Measurements from ENCODE around the gene SMIM20. TPM values are rescaled to one million over a fixed set of nuclear protein-coding genes. Genes with fewer than 3 reads are reported as not detected.
"Not testable (repeated sequence)": the region's sequence is repeated elsewhere in the genome, so short reads cannot be mapped to it uniquely, and the experiment has no call there.

SMIM20 gene
- total RNA-seq, 1 experiment from 2014 or later, result 20.1 TPM

DNA sequence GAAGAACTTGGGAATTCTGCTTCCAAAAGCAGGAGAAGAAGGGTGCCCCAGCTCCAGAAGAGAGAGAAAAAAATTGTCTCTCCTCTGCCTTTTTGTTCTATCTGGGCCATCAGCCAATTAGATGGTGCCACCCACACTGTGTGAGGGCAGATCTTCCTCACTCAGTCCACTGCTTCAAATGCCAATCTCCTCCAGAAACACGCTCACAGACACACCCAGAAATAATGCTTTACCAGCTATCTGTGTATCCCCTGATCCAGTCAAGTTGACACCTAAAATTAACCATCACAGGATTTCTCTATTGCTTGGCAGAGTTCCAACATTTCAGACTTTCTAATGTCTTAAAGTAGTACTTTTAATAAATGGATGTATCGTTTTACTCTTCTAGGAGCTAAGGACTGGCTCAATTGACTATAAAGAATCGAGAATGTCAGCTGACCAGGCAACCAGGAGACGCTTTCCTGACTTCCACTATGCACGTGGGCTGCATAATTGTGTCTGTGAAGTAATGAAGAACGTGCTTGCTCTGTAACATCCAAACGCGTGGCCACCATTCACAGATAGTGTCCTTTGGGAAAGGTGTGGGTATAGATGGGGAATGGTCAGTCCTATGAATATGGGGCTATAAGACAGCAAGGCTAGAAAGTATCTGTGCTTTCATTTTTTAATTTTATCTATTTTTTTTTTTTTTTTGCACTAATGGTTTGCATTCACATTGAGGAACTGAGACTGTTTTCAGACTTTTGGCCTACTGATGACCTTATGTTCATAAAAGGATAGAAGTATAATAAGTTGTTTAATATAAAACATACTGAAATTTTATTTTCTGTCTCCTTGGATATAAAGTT lies 9.9 kb upstream of the SMIM20 start:
- Mint-ChIP-seq H3K9me3 (ENCODE audit: unreplicated experiment) (no peaks in the 10 kb centered on the region), H3K4me3 (ENCODE audit: unreplicated experiment) (no peak overlapping the region), H3K27me3 (ENCODE audit: insufficient read depth, unreplicated experiment) (peaks cover 3% of the 10 kb centered on the region), H3K27ac (ENCODE audit: unreplicated experiment) (no peak overlapping the region), H3K4me1 (ENCODE audit: low read depth, unreplicated experiment) (no peaks in the 10 kb centered on the region), H3K36me3 (ENCODE audit: insufficient read depth, unreplicated experiment) (no peaks in the 10 kb centered on the region)
- Histone ChIP-seq H3K27me3 (replicated peaks; ENCODE audit: control insufficient read depth, insufficient read depth, low read length) (no peaks in the 10 kb centered on the region), H3K36me3 (ENCODE audit: control insufficient read depth, insufficient read depth, low read length) (no peaks in the 10 kb centered on the region), H3K4me3 (ENCODE audit: low read depth, low read length) (no peak overlapping the region), H3K4me1 (no peaks in the 10 kb centered on the region), H3K9me3 (no peaks in the 10 kb centered on the region)
- no peak for TF ChIP-seq CTCF (IDR thresholded peaks at IDR 0.05; ENCODE audit: insufficient read depth in 1 of 2, low read depth in 1 of 2, low read length in 1 of 2, severe bottlenecking in 1 of 2, unreplicated experiment in 1 of 2)
- CTCF ChIA-PET, result no interaction called here
- POLR2A ChIA-PET, result interaction anchor here (0.6 kb wide), 1 partner anchor 357 kb away, joined by 5 read pairs; no protein-coding TSS in a partner anchor
- DNase-seq, result no peak
- no TSS peak for BruUV-seq (replicated peaks)
- intact Hi-C loops (cut with micrococcal nuclease; ENCODE audit: unreplicated experiment), result no loop called here

- Mint-ChIP-seq H3K9me3 (ENCODE audit: unreplicated experiment) (no peaks in the 10 kb centered on the region), H3K27me3 (ENCODE audit: insufficient read depth, unreplicated experiment) (peaks cover 3% of the 10 kb centered on the region), H3K36me3 (ENCODE audit: insufficient read depth, unreplicated experiment) (no peaks in the 10 kb centered on the region), H3K27ac (ENCODE audit: unreplicated experiment) (no peak overlapping the region), H3K4me1 (ENCODE audit: low read depth, unreplicated experiment) (no peaks in the 10 kb centered on the region), H3K4me3 (ENCODE audit: unreplicated experiment) (no peak overlapping the region)
- no peaks in the 10 kb centered on the region for H3K36me3 ChIP-seq (ENCODE audit: control insufficient read depth, insufficient read depth, low read length)
- H3K27me3 ChIP-seq (replicated peaks; ENCODE audit: control insufficient read depth, insufficient read depth, low read length), result no peaks in the 10 kb centered on the region
- no peak overlapping the region for H3K4me3 ChIP-seq (ENCODE audit: low read depth, low read length)
- no peak for DNase-seq
- BruUV-seq (replicated peaks), result no TSS peak
- ChIA-PET POLR2A (no interaction called here), CTCF (no interaction called here)
- intact Hi-C loops (cut with micrococcal nuclease; ENCODE audit: unreplicated experiment), result no loop called here
- no peak for TF ChIP-seq CTCF (IDR thresholded peaks at IDR 0.05; ENCODE audit: insufficient read depth in 1 of 2, low read depth in 1 of 2, low read length in 1 of 2, severe bottlenecking in 1 of 2, unreplicated experiment in 1 of 2)
- H3K9me3 ChIP-seq, result no peaks in the 10 kb centered on the region
- H3K4me1 ChIP-seq, result no peaks in the 10 kb centered on the region
These were observed 9.3 kb upstream of the SMIM20 start for GRCh38 chr4:25904748-25905082.

DNA sequence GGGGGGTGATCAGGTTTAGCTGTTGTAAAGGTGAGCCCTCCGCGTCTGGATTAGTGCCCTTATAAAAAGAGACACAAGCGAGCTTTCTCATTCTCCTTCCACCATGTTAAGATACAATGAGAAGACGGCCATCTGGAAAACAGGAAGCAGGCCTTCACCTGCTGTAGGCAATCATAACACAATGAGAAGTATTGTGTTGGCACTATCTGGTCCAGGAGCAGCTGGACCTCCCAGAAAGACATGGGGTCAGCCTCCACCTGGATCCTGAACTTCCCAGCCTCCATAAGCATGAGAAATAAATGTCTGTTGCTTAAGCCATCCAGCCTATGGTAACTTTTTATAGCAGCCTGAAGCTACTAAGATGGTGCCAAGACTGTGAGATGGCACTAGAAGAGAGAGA lies 8.6 kb upstream of the SMIM20 start:
- DNase-seq, result no peak
- Mint-ChIP-seq H3K27ac (ENCODE audit: unreplicated experiment) (no peak overlapping the region), H3K27me3 (ENCODE audit: insufficient read depth, unreplicated experiment) (peaks cover 3% of the 10 kb centered on the region), H3K4me1 (ENCODE audit: low read depth, unreplicated experiment) (no peaks in the 10 kb centered on the region), H3K36me3 (ENCODE audit: insufficient read depth, unreplicated experiment) (no peaks in the 10 kb centered on the region), H3K4me3 (ENCODE audit: unreplicated experiment) (no peak overlapping the region), H3K9me3 (ENCODE audit: unreplicated experiment) (no peaks in the 10 kb centered on the region)
- no peaks in the 10 kb centered on the region for H3K9me3 ChIP-seq
- no peaks in the 10 kb centered on the region for H3K4me1 ChIP-seq
- ChIA-PET POLR2A (no interaction called here), CTCF (no interaction called here)
- H3K27me3 ChIP-seq (replicated peaks; ENCODE audit: control insufficient read depth, insufficient read depth, low read length), result no peaks in the 10 kb centered on the region
- TF ChIP-seq CTCF (IDR thresholded peaks at IDR 0.05; ENCODE audit: insufficient read depth in 1 of 2, low read depth in 1 of 2, low read length in 1 of 2, severe bottlenecking in 1 of 2, unreplicated experiment in 1 of 2), result no peak
- H3K36me3 ChIP-seq (ENCODE audit: control insufficient read depth, insufficient read depth, low read length), result no peaks in the 10 kb centered on the region
- no TSS peak for BruUV-seq (replicated peaks)
- no peak overlapping the region for H3K4me3 ChIP-seq (ENCODE audit: low read depth, low read length)
- intact Hi-C loops (cut with micrococcal nuclease; ENCODE audit: unreplicated experiment), result no loop called here

- H3K4me3 Mint-ChIP-seq (ENCODE audit: unreplicated experiment); H3K4me1 ChIP-seq; H3K36me3 ChIP-seq (ENCODE audit: control insufficient read depth, insufficient read depth, low read length); H3K27me3 ChIP-seq (replicated peaks; ENCODE audit: control insufficient read depth, insufficient read depth, low read length); POLR2A ChIA-PET; H3K27me3 Mint-ChIP-seq (ENCODE audit: insufficient read depth, unreplicated experiment); H3K27ac Mint-ChIP-seq (ENCODE audit: unreplicated experiment); DNase-seq; H3K9me3 ChIP-seq; H3K4me3 ChIP-seq (ENCODE audit: low read depth, low read length); intact Hi-C loops (cut with micrococcal nuclease; ENCODE audit: unreplicated experiment); BruUV-seq (replicated peaks); H3K9me3 Mint-ChIP-seq (ENCODE audit: unreplicated experiment); CTCF ChIA-PET; H3K36me3 Mint-ChIP-seq (ENCODE audit: insufficient read depth, unreplicated experiment); H3K4me1 Mint-ChIP-seq (ENCODE audit: low read depth, unreplicated experiment): not testable (repeated sequence)
These were observed 7.9 kb upstream of the SMIM20 start for GRCh38 chr4:25906113-25906512.
